ENCODE data around the gene CKB. TPM values are rescaled to one million over a fixed set of nuclear protein-coding genes. Genes with fewer than 3 reads are reported as not detected.

Gene CKB
- total RNA-seq, 1 experiment from 2014 or later = 611 TPM

DNA sequence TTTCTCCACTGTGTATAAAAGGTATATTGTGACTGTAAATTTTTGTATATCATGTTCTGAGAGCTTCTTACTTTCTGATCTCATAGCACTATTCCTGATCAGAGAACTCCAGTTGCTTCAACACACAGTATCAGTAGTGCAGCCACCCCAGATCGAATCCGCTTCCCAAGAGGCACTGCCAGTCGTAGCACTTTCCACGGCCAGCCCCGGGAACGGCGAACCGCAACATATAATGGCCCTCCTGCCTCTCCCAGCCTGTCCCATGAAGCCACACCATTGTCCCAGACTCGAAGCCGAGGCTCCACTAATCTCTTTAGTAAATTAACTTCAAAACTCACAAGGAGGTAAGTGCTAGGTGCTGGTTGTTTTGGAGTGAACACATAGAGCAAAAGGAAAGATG lies 30.9 kb downstream of the CKB start:
- Mint-ChIP-seq H3K4me1 (ENCODE audit: low read depth, unreplicated experiment) (no peaks in the 10 kb centered on the region), H3K36me3 (ENCODE audit: insufficient read depth, unreplicated experiment) (peaks cover 49% of the 10 kb centered on the region), H3K27me3 (ENCODE audit: insufficient read depth, unreplicated experiment) (no peaks in the 10 kb centered on the region), H3K4me3 (ENCODE audit: unreplicated experiment) (no peak overlapping the region), H3K27ac (ENCODE audit: unreplicated experiment) (no peak overlapping the region), H3K9me3 (ENCODE audit: unreplicated experiment) (no peaks in the 10 kb centered on the region)
- TF ChIP-seq, protein P1, sequence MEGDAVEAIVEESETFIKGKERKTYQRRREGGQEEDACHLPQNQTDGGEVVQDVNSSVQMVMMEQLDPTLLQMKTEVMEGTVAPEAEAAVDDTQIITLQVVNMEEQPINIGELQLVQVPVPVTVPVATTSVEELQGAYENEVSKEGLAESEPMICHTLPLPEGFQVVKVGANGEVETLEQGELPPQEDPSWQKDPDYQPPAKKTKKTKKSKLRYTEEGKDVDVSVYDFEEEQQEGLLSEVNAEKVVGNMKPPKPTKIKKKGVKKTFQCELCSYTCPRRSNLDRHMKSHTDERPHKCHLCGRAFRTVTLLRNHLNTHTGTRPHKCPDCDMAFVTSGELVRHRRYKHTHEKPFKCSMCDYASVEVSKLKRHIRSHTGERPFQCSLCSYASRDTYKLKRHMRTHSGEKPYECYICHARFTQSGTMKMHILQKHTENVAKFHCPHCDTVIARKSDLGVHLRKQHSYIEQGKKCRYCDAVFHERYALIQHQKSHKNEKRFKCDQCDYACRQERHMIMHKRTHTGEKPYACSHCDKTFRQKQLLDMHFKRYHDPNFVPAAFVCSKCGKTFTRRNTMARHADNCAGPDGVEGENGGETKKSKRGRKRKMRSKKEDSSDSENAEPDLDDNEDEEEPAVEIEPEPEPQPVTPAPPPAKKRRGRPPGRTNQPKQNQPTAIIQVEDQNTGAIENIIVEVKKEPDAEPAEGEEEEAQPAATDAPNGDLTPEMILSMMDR (IDR thresholded peaks at IDR 0.05; ENCODE audit: insufficient read depth in 1 of 2, low read depth in 1 of 2, low read length in 1 of 2, severe bottlenecking in 1 of 2, unreplicated experiment in 1 of 2) = no peak
- BruUV-seq (replicated peaks) = no TSS peak
- ChIA-PET POLR2A (no interaction called here), CTCF (no interaction called here)
- intact Hi-C loops (cut with micrococcal nuclease; ENCODE audit: unreplicated experiment) = no loop called here
- no peaks in the 10 kb centered on the region for H3K9me3 ChIP-seq
- no peak overlapping the region for H3K4me3 ChIP-seq (ENCODE audit: low read depth, low read length)
- no peaks in the 10 kb centered on the region for H3K4me1 ChIP-seq
- H3K36me3 ChIP-seq (ENCODE audit: control insufficient read depth, insufficient read depth, low read length) = no peaks in the 10 kb centered on the region; the same call in 1 of the 2 replicates
- no peaks in the 10 kb centered on the region for H3K27me3 ChIP-seq (replicated peaks; ENCODE audit: control insufficient read depth, insufficient read depth, low read length)
- no peak for DNase-seq

DNA sequence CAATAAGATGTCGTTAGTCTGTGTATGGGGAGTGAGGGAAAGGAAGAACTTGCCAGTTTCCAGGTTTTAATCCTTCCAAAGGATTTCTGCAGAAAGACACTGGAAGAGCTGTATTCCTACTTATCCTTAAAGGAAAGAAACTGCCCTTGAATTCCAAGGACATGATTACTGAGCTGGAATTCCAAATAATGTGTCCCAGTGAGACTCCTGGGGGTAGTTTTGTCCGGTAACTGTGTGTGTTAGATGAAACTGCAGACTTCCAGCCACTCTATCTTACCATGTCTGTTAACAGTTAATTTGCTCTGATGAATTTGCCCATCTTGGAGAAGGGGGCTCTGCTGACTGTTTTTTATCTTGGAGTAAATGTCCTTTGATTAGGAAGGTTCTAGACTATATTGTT lies 33.0 kb downstream of the CKB start:
- H3K27me3 Mint-ChIP-seq (ENCODE audit: insufficient read depth, unreplicated experiment) = no peaks in the 10 kb centered on the region
- POLR2A ChIA-PET = no interaction called here
- Histone ChIP-seq H3K4me3 (ENCODE audit: low read depth, low read length) (no peak overlapping the region), H3K36me3 (ENCODE audit: control insufficient read depth, insufficient read depth, low read length) (no peaks in the 10 kb centered on the region; the same call in 1 of the 2 replicates), H3K27me3 (replicated peaks; ENCODE audit: control insufficient read depth, insufficient read depth, low read length) (no peaks in the 10 kb centered on the region), H3K4me1 (no peaks in the 10 kb centered on the region), H3K9me3 (no peaks in the 10 kb centered on the region)
- H3K36me3 Mint-ChIP-seq (ENCODE audit: insufficient read depth, unreplicated experiment) = peaks cover 38% of the 10 kb centered on the region
- TF ChIP-seq, protein P1 (IDR thresholded peaks at IDR 0.05; ENCODE audit: insufficient read depth in 1 of 2, low read depth in 1 of 2, low read length in 1 of 2, severe bottlenecking in 1 of 2, unreplicated experiment in 1 of 2) = no peak
- H3K4me3 Mint-ChIP-seq (ENCODE audit: unreplicated experiment) = no peak overlapping the region
- no peaks in the 10 kb centered on the region for H3K9me3 Mint-ChIP-seq (ENCODE audit: unreplicated experiment)
- intact Hi-C loops (cut with micrococcal nuclease; ENCODE audit: unreplicated experiment) = no loop called here
- CTCF ChIA-PET = no interaction called here
- H3K4me1 Mint-ChIP-seq (ENCODE audit: low read depth, unreplicated experiment) = no peaks in the 10 kb centered on the region
- DNase-seq = no peak
- H3K27ac Mint-ChIP-seq (ENCODE audit: unreplicated experiment) = no peak overlapping the region
- BruUV-seq (replicated peaks) = no TSS peak

DNA sequence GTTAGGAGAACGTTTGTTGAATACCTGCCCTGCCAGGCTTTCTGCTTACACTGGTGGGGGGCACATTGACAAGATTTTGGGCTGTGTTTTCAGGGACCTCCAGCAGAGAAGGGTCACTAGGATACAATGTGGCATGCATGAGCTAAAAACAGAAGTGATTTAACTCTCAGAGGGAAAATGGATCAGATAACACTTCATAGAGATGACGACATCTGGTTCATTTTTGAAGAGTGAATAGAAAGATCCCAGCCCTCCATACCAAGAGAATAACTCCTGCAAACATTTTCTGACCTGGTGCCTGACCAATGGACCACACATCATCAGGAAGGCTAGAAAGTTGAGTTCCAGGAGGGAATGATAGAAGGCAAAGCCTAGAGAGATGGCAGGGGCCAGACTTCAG lies 33.7 kb downstream of the CKB start:
- Mint-ChIP-seq H3K4me3 (ENCODE audit: unreplicated experiment) (no peak overlapping the region), H3K4me1 (ENCODE audit: low read depth, unreplicated experiment) (no peaks in the 10 kb centered on the region), H3K27me3 (ENCODE audit: insufficient read depth, unreplicated experiment) (no peaks in the 10 kb centered on the region), H3K27ac (ENCODE audit: unreplicated experiment) (no peak overlapping the region), H3K36me3 (ENCODE audit: insufficient read depth, unreplicated experiment) (peaks cover 42% of the 10 kb centered on the region), H3K9me3 (ENCODE audit: unreplicated experiment) (no peaks in the 10 kb centered on the region)
- POLR2A ChIA-PET = no interaction called here
- TF ChIP-seq, protein P1 (IDR thresholded peaks at IDR 0.05; ENCODE audit: insufficient read depth in 1 of 2, low read depth in 1 of 2, low read length in 1 of 2, severe bottlenecking in 1 of 2, unreplicated experiment in 1 of 2) = no peak
- Histone ChIP-seq H3K27me3 (replicated peaks; ENCODE audit: control insufficient read depth, insufficient read depth, low read length) (no peaks in the 10 kb centered on the region), H3K36me3 (ENCODE audit: control insufficient read depth, insufficient read depth, low read length) (no peaks in the 10 kb centered on the region; the same call in 1 of the 2 replicates), H3K4me1 (no peaks in the 10 kb centered on the region), H3K9me3 (no peaks in the 10 kb centered on the region), H3K4me3 (ENCODE audit: low read depth, low read length) (no peak overlapping the region)
- no TSS peak for BruUV-seq (replicated peaks)
- intact Hi-C loops (cut with micrococcal nuclease; ENCODE audit: unreplicated experiment) = no loop called here
- DNase-seq = no peak
- CTCF ChIA-PET = no interaction called here

Data from Caco-2 (cell line).